Tibial nerve (tissue), 3 donors: ENCODE measurements around the gene RAPGEF2.

ENCODE experiments used
- CTCF ChIP-seq, 5 experiments: fragments of 200-600 bp in 3 of 5; fragments of 450-650 bp in 2 of 5; sonication (generic) in 3 of 5; IDR thresholded peaks; one replicate each; pipeline ENCODE4 v1.5.1; 2016 to 2019; ENCODE audit warnings: antibody characterized with exemption in 5 of 5, mild to moderate bottlenecking in 3 of 5, moderate library complexity in 2 of 5
- POLR2A ChIP-seq, 2 donors: fragments of 450-650 bp; IDR thresholded peaks; one replicate each; pipeline ENCODE4 v1.6.1; 2017; ENCODE audit warnings: antibody characterized with exemption in 2 of 2, mild to moderate bottlenecking in 2 of 2, moderate library complexity in 2 of 2

GRCh38 chr4:159153669-159154068 is 50.8 kb downstream of the RAPGEF2 start:
- no peak for TF ChIP-seq CTCF (IDR thresholded peaks at IDR 0.05)
- TF ChIP-seq POLR2A (IDR thresholded peaks at IDR 0.05): no peak
